Astrocyte of the spinal cord (primary cell): Measurements from ENCODE around the gene FBXO42.

Experiments used
- DNase-seq: peaks from one replicate; pipeline ENCODE4 v3.0.0; 2011; ENCODE audit warnings: low read depth, low spot score
- H3K4me3 ChIP-seq: 2 replicates; pipeline ENCODE4 v1.5.1; 2011; ENCODE audit warnings: low read depth, mild to moderate bottlenecking, low read length, moderate library complexity
- in situ Hi-C: cut with HindIII; loops from 2 replicates; pipeline ENCODE4 v1.10.0; 2017; ENCODE audit warnings: low sequenced_read_pairs
- TF ChIP-seq, protein P1 (sequence below): IDR thresholded peaks from 2 replicates; pipeline ENCODE4 v1.5.1; 2012; ENCODE audit warnings: low read depth, mild to moderate bottlenecking, low read length, inconsistent platforms

The FBXO42 gene

DNA sequence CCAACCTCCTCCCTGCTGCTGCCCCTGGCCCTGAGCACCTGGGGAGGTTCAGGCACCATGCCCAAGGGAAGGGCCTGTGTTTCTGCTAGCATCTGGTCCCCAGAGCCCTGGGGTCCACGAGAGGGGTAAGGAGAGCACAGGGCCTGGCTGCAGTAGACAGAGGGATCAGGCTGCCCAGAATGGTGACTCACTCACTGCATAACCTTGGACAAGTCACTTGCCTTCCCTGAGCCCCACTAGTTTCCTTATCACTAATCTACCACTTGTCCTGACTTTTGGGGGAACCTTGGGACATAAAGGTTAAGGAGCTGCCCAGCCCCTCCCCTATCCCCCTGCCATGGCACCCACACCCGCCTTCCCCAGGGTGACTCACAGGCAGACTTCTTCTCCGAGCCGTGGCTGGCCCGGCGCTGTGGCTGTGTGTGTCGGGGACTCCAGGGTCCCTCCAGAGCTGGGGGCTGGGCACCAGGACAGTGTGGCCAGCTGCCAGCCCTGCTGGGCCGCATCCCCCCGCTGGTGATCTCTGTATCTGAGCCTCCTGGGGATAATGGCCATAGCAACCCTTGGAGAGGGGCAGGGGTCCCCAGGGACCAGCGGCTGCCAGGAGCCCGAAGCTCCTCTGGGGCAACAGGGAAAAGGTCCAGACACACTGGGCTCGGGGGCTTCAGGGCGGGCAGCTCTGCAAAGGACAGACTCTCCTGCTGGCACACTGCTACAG, 143.9 kb downstream of the FBXO42 start:
- in situ Hi-C loops = no loop called here
- TF ChIP-seq, protein P1, sequence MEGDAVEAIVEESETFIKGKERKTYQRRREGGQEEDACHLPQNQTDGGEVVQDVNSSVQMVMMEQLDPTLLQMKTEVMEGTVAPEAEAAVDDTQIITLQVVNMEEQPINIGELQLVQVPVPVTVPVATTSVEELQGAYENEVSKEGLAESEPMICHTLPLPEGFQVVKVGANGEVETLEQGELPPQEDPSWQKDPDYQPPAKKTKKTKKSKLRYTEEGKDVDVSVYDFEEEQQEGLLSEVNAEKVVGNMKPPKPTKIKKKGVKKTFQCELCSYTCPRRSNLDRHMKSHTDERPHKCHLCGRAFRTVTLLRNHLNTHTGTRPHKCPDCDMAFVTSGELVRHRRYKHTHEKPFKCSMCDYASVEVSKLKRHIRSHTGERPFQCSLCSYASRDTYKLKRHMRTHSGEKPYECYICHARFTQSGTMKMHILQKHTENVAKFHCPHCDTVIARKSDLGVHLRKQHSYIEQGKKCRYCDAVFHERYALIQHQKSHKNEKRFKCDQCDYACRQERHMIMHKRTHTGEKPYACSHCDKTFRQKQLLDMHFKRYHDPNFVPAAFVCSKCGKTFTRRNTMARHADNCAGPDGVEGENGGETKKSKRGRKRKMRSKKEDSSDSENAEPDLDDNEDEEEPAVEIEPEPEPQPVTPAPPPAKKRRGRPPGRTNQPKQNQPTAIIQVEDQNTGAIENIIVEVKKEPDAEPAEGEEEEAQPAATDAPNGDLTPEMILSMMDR = no peak
- no peak for DNase-seq
- no peak overlapping the region for H3K4me3 ChIP-seq

DNA sequence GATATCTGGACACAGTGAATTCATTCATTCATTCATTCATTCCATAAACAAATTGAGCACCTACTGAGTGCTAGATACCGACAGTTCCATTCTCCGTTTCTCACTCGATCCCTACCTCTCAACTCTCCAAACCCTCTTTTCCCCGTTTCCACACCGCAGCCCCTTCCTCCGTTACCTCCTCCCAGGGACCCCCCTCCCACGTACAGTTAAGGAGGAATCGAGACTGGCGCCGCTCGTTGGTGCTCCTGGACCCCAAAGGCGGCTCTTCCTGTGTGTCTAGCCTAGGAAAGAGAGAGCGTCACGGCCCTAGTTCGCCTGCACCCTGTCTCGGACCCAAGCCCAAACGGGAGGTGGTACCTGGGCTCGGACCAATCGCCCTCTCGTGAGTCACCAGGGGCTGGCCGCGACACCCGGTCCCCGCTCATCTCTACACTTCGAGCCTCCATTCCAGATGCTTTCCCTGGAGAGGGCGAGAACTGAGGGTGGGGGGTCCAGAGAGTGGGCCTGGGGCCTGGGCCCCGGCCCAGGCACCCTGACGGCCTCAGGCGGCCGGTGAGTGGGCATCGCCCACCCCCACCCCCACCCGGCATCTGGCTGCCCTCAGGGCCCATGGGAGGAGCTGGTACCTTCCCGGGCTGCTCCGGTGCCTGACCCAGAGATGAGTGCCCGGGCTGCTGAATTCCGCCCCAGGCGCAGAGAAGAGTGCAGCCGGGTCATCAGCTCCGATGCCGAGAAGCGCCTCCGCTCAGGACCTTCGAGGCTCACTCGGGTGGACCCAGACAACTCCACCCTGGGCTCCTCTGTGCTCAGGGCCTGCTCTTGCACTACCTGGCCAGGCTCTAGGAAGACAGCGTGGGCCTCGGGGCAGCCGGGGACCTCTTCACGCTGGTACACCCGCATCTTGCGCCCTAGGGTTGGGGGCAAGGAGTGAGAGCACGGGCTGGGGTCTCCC, 144.7 kb downstream of the FBXO42 start:
- in situ Hi-C loops = no loop called here
- TF ChIP-seq, protein P1 = no peak
- H3K4me3 ChIP-seq = peak overlapping the region; percentile 42
- no peak for DNase-seq

DNA sequence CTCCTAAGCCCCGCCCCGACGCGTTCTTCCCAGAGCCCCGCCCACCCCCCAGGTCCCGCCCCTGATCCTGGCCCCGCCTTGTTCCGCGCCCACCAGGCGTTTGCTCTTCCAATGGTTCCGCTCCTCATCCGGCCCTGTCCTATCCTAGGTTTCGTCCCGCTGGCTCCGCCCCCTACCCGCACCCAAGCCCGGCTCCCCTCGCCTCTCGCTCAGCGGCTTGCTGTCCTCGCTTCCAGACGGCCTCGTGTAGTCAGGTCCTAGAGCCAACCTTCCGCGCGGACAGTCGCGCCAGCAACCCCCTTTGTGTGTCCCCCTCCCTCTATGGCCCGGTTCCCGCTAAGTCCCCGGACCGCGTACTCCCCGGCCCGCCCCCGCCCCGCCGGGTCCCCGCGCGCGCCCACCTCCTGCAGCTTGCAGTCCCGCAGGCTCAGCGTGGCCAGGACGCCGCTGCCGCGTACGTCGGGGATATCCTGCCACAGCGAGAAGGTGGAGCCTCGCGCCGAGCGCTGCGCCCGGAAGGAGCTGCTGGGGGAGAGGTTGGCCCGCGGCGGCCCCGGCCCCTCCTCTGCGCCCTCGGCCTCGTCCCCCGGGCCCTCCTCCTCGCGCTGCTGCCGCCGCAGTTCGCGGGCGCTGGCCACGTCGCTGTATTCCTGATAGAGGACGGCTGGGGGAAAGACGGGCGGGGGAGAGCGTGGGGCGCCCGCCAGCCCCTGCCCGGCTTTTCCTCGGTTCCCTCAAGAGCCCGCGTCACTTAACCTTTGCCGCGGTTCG, 145.5 kb downstream of the FBXO42 start:
- peak; percentile 99 for DNase-seq
- H3K4me3 ChIP-seq = peak overlapping the region; percentile 50
- TF ChIP-seq, protein P1 = no peak
- in situ Hi-C loops = no loop called here

DNA sequence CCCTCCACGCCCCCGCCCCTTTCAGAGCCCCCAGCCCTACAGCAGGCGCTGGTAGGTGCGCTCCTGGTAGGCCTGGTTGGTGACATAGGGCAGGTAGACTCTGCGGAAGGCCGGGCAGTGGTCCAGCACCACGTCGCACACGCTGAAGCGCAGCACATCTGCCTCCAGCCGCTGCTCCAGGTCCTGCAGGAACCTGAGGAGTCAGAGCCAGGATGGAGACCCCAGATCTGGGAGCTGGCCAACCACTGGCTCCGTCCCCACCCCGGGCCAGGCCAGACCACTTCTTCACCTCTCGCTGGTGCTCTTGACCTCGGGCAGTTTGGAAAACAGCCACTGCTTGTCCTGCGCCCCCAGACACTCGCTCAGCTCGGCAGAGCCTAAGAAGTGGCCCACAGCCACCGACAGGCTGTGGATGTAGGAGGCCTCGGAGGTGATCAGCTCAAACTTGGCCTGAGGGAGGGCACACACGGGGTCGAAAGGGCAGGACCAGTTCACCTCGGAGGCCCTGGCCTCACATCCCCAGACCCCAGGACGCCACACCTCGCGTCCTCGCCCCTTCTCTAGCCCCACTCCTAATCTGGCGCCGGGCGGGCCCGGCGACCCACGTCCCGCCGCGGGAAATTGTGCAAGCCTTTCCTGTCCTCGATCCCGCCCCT, 146.3 kb downstream of the FBXO42 start:
- DNase-seq = no peak
- TF ChIP-seq, protein P1 = no peak
- peak overlapping the region; percentile 50 for H3K4me3 ChIP-seq
- in situ Hi-C loops = no loop called here

DNA sequence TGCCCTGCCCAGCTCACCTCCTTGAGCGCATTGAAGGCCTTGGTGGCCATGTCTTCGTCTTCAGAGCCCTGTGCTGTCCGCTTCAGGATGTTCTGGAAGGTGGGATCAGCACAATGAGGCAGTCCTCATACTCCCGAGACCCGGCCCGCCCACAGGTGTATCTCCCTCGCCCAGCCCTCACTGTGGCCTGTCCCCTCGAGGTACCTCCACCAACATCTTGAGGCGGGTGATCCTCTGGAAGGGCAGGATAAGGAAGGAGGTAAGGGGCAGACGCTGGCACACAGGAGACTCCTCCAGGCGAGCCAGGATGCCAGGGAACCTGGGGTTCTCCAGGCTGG, 147.0 kb downstream of the FBXO42 start:
- TF ChIP-seq, protein P1 = no peak
- in situ Hi-C loops = no loop called here
- H3K4me3 ChIP-seq = no peak overlapping the region
- no peak for DNase-seq
